ENCODE results near the gene NAA35.

- TF ChIP-seq POLR2A (IDR thresholded peaks at IDR 0.05) = no peak
- TF ChIP-seq, protein P1, sequence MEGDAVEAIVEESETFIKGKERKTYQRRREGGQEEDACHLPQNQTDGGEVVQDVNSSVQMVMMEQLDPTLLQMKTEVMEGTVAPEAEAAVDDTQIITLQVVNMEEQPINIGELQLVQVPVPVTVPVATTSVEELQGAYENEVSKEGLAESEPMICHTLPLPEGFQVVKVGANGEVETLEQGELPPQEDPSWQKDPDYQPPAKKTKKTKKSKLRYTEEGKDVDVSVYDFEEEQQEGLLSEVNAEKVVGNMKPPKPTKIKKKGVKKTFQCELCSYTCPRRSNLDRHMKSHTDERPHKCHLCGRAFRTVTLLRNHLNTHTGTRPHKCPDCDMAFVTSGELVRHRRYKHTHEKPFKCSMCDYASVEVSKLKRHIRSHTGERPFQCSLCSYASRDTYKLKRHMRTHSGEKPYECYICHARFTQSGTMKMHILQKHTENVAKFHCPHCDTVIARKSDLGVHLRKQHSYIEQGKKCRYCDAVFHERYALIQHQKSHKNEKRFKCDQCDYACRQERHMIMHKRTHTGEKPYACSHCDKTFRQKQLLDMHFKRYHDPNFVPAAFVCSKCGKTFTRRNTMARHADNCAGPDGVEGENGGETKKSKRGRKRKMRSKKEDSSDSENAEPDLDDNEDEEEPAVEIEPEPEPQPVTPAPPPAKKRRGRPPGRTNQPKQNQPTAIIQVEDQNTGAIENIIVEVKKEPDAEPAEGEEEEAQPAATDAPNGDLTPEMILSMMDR (IDR thresholded peaks at IDR 0.05) = no peak
Measured at GRCh38 chr9:86027767-86028166, 86.8 kb downstream of the NAA35 start.

Measured in vagina (tissue), 2 donors.